Measurements from ENCODE around the gene TNNT3. TPM values are rescaled to one million over a fixed set of nuclear protein-coding genes. Genes with fewer than 3 reads are reported as not detected.

The TNNT3 gene
- polyA plus RNA-seq, 2 of the 4 experiments (the other 2 are of a cell fraction): not detected

DNA sequence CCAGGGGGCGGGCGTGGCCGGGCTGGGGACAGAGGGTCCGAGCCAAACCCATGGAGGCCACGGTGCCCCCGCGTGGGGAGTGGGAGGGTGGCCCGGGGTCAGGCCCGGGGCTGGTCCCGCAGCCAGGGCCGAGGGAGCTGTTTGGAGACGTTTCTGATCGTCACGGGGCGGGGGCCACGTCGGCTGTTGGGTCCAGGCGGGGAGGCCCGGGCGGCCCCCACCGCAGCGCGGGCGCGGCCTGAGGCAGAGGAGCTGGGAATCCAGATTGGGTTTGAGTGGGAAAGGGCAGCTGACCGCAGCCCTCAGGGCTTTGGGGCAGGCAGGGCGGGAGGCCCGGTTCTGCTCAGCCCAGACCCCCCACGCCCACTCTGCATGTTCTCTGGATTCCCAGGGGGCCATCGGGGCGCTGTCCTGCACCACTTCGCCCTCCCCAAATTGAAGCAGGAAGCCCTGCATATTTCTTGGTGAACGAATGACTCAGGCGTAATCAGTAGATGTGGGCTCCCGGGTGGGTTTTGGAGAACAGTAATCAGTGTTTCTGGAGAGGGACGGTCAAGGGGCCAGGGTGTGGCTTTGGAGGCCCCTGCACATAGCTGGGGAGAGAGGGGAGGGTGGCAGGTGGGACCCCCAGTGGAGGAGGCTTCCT lies 28.2 kb downstream of the TNNT3 start:
- no peak for TF ChIP-seq RNF2 (IDR thresholded peaks at IDR 0.05; ENCODE audit: borderline replicate concordance, low read depth)
- DNase-seq (ENCODE audit: low read depth in 1 of 2, low spot score in 1 of 2) (no peak), ATAC-seq (peak in 1 of 2 experiments; percentile 35; a peak in 3 of 6 replicates), FAIRE-seq (no peak)
- no CpG with 5 or more reads among the region's 36 CpGs for WGBS (ENCODE audit: missing lambda C conversion rate)
- Histone ChIP-seq H3K4me2 (no peak overlapping the region), H3K9me3 (no peaks in the 10 kb centered on the region), H3K4me1 (no peaks in the 10 kb centered on the region), H3K4me3 (no peak overlapping the region), H3K27ac (no peak overlapping the region)
- ChIA-PET CTCF (interaction anchor here (0.7 to 28.2 kb wide), 29 partner anchors 10 to 256 kb away, joined by 3 to 554 read pairs (median 5); partner anchors contain the start of gene SYT8), POLR2A (interaction anchor here (0.9 kb wide), 1 partner anchor 204 kb away, joined by 3 read pairs; no protein-coding TSS in a partner anchor)

DNA sequence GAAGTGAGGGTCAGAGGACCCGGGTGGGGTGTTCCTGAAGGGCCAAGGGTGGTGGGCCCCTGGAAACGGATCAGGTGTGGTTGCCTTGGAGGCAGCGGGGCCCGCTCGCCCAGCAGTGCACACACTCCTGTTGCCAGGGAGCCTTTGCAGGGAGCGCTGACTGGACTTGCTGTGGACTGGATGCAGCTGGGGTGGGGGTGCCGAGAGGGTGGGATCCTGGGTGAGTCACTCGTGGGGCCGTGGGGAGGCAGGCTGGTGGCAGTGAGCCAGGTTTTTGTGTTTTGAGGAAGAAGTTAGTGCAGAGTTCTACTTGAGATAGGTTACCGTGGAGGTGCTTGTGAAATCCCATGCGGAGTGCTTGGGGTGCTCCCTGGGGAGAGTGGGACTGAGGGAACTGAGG lies 28.9 kb downstream of the TNNT3 start:
- DNase-seq (ENCODE audit: low read depth in 1 of 2, low spot score in 1 of 2) (no peak), ATAC-seq (peak in 1 of 2 experiments; percentile 19; a peak in 2 of 6 replicates), FAIRE-seq (no peak)
- H3K4me3 ChIP-seq: no peak overlapping the region
- no peak overlapping the region for H3K27ac ChIP-seq
- no peaks in the 10 kb centered on the region for H3K4me1 ChIP-seq
- H3K4me2 ChIP-seq: peak overlapping the region; percentile 47; the same call in 1 of the 3 replicates
- CTCF ChIA-PET: interaction anchor here (0.7 to 28.2 kb wide), 26 partner anchors 11 to 300 kb away, joined by 3 to 554 read pairs (median 6); partner anchors contain the start of genes H19 and SYT8
- TF ChIP-seq REST (IDR thresholded peaks at IDR 0.05) (no peak), TFCP2L1 (CRISPR knock-in tag; IDR thresholded peaks at IDR 0.05) (no peak), CBX2 (IDR thresholded peaks at IDR 0.05; ENCODE audit: borderline replicate concordance, low read depth) (no peak), MAZ (IDR thresholded peaks at IDR 0.05; ENCODE audit: borderline replicate concordance, low read depth, low read length) (no peak), CBX8 (IDR thresholded peaks at IDR 0.05) (no peak), ATOH8 (CRISPR knock-in tag; IDR thresholded peaks at IDR 0.05; ENCODE audit: low read depth) (no peak), HDAC2 (IDR thresholded peaks at IDR 0.05) (no peak), CEBPB (IDR thresholded peaks at IDR 0.05) (no peak), PBX3 (IDR thresholded peaks at IDR 0.05) (no peak), NPAS2 (CRISPR knock-in tag; IDR thresholded peaks at IDR 0.05; ENCODE audit: borderline replicate concordance) (no peak), FOXS1 (CRISPR knock-in tag; IDR thresholded peaks at IDR 0.05) (no peak), HEYL (CRISPR knock-in tag; IDR thresholded peaks at IDR 0.05) (no peak), EHF (CRISPR knock-in tag; IDR thresholded peaks at IDR 0.05) (no peak), CTCF (IDR thresholded peaks at IDR 0.05) (no peak)
- TF ChIP-seq, protein P1, sequence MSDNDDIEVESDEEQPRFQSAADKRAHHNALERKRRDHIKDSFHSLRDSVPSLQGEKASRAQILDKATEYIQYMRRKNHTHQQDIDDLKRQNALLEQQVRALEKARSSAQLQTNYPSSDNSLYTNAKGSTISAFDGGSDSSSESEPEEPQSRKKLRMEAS (IDR thresholded peaks at IDR 0.05): no peak
- TF ChIP-seq, protein P2, sequence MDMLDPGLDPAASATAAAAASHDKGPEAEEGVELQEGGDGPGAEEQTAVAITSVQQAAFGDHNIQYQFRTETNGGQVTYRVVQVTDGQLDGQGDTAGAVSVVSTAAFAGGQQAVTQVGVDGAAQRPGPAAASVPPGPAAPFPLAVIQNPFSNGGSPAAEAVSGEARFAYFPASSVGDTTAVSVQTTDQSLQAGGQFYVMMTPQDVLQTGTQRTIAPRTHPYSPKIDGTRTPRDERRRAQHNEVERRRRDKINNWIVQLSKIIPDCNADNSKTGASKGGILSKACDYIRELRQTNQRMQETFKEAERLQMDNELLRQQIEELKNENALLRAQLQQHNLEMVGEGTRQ (IDR thresholded peaks at IDR 0.05): no peak
- 70% methylated on average over 2 of the region's 11 CpGs for WGBS (ENCODE audit: missing lambda C conversion rate)
- POLR2A ChIA-PET: interaction anchor here (1.6 kb wide), 1 partner anchor 203 kb away, joined by 5 read pairs; no protein-coding TSS in a partner anchor
- H3K9me3 ChIP-seq: no peaks in the 10 kb centered on the region
